Ishikawa (cell line): ENCODE results near the gene FLT1.

Experiments
- CEBPB ChIP-seq: IDR thresholded peaks from 2 replicates; pipeline ENCODE4 v1.6.1; 2012
- CREB1 ChIP-seq: IDR thresholded peaks from 2 replicates; pipeline ENCODE4 v1.6.1; 2012; ENCODE audit warnings: low read depth
- EGR1 ChIP-seq: IDR thresholded peaks from 2 replicates; pipeline ENCODE4 v1.6.1; 2012
- EP300 ChIP-seq: IDR thresholded peaks from 2 replicates; pipeline ENCODE4 v1.6.1; 2012; ENCODE audit warnings: borderline replicate concordance
- FOXM1 ChIP-seq: IDR thresholded peaks from 2 replicates; pipeline ENCODE4 v1.6.1; 2012; ENCODE audit warnings: low read depth, borderline replicate concordance
- MAX ChIP-seq: IDR thresholded peaks from 2 replicates; pipeline ENCODE4 v1.6.1; 2012
- NFIC ChIP-seq: IDR thresholded peaks from 2 replicates; pipeline ENCODE4 v1.6.1; 2012
- RAD21 ChIP-seq: IDR thresholded peaks from 2 replicates; pipeline ENCODE4 v1.6.1; 2012; ENCODE audit warnings: low read depth
- REST ChIP-seq: IDR thresholded peaks from 2 replicates; pipeline ENCODE4 v1.6.1; 2012; ENCODE audit warnings: low read depth, mild to moderate bottlenecking
- TAF1 ChIP-seq: IDR thresholded peaks from 2 replicates; pipeline ENCODE4 v1.6.1; 2012; ENCODE audit warnings: low read depth, mild to moderate bottlenecking
- TCF12 ChIP-seq: IDR thresholded peaks from 2 replicates; pipeline ENCODE4 v1.6.1; 2012; ENCODE audit warnings: low read depth
- TEAD4 ChIP-seq: IDR thresholded peaks from 2 replicates; pipeline ENCODE4 v1.6.1; 2012
- USF1 ChIP-seq: IDR thresholded peaks from 2 replicates; pipeline ENCODE4 v1.6.1; 2012
- YY1 ChIP-seq: IDR thresholded peaks from 2 replicates; pipeline ENCODE4 v1.6.1; 2012; ENCODE audit warnings: low read depth
- ZBTB7A ChIP-seq: IDR thresholded peaks from 2 replicates; pipeline ENCODE4 v1.6.1; 2012; ENCODE audit warnings: low read depth

The FLT1 gene

GRCh38 chr13:28498481-28499115 is 3.7 kb upstream of the FLT1 start:
- no peak for TF ChIP-seq RAD21
- TF ChIP-seq FOXM1: no peak
- TF ChIP-seq TAF1: no peak
- no peak for TF ChIP-seq ZBTB7A
- TF ChIP-seq YY1: no peak
- no peak for TF ChIP-seq EGR1
- no peak for TF ChIP-seq TEAD4
- no peak for TF ChIP-seq CEBPB
- TF ChIP-seq USF1: no peak
- TF ChIP-seq NFIC: no peak
- TF ChIP-seq REST: no peak
- no peak for TF ChIP-seq TCF12
- no peak for TF ChIP-seq CREB1
- TF ChIP-seq EP300: no peak

- TF ChIP-seq REST (no peak), TCF12 (no peak), EGR1 (no peak), MAX (no peak), TEAD4 (no peak), YY1 (no peak), ZBTB7A (no peak), RAD21 (no peak), USF1 (no peak), CREB1 (no peak), NFIC (no peak), CEBPB (no peak), TAF1 (no peak), FOXM1 (no peak), EP300 (no peak)
Measured at GRCh38 chr13:28497143-28497876, 2.4 kb upstream of the FLT1 start.

- TF ChIP-seq ZBTB7A: no peak
- TF ChIP-seq EP300: no peak
- TF ChIP-seq CREB1: no peak
- no peak for TF ChIP-seq MAX
- no peak for TF ChIP-seq TEAD4
- TF ChIP-seq TCF12: no peak
- TF ChIP-seq EGR1: no peak
- TF ChIP-seq RAD21: no peak
- TF ChIP-seq USF1: no peak
- TF ChIP-seq REST: no peak
- TF ChIP-seq CEBPB: no peak
Measured at GRCh38 chr13:28496188-28496564, 1.2 kb upstream of the FLT1 start.
